ENCODE results near the gene CIB4.

The CIB4 gene

DNA sequence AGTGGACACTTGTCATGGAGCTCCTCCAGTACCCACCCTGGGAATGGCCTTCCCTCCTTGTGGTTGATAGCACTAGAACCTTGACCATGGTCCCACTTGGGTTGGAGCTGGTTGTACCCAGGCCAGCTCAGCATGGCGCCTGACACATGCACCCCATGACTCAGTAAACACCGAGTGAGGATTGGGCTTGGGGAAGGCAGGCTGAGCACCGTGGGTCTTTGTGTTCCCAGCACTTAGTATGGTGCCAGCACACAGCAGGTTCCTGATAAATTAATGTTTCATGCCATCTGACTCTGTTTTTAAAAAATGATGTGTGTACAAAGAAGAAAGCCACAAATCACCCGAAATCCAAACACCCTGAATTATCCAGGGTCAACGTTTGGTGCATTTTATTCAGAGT is 69.8 kb downstream of the CIB4 start:
- TF ChIP-seq, protein P1, sequence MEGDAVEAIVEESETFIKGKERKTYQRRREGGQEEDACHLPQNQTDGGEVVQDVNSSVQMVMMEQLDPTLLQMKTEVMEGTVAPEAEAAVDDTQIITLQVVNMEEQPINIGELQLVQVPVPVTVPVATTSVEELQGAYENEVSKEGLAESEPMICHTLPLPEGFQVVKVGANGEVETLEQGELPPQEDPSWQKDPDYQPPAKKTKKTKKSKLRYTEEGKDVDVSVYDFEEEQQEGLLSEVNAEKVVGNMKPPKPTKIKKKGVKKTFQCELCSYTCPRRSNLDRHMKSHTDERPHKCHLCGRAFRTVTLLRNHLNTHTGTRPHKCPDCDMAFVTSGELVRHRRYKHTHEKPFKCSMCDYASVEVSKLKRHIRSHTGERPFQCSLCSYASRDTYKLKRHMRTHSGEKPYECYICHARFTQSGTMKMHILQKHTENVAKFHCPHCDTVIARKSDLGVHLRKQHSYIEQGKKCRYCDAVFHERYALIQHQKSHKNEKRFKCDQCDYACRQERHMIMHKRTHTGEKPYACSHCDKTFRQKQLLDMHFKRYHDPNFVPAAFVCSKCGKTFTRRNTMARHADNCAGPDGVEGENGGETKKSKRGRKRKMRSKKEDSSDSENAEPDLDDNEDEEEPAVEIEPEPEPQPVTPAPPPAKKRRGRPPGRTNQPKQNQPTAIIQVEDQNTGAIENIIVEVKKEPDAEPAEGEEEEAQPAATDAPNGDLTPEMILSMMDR (IDR thresholded peaks at IDR 0.05) = no peak

GRCh38 chr2:26570083-26570430 is 71.1 kb downstream of the CIB4 start:
- TF ChIP-seq, protein P1 (IDR thresholded peaks at IDR 0.05) = no peak

DNA sequence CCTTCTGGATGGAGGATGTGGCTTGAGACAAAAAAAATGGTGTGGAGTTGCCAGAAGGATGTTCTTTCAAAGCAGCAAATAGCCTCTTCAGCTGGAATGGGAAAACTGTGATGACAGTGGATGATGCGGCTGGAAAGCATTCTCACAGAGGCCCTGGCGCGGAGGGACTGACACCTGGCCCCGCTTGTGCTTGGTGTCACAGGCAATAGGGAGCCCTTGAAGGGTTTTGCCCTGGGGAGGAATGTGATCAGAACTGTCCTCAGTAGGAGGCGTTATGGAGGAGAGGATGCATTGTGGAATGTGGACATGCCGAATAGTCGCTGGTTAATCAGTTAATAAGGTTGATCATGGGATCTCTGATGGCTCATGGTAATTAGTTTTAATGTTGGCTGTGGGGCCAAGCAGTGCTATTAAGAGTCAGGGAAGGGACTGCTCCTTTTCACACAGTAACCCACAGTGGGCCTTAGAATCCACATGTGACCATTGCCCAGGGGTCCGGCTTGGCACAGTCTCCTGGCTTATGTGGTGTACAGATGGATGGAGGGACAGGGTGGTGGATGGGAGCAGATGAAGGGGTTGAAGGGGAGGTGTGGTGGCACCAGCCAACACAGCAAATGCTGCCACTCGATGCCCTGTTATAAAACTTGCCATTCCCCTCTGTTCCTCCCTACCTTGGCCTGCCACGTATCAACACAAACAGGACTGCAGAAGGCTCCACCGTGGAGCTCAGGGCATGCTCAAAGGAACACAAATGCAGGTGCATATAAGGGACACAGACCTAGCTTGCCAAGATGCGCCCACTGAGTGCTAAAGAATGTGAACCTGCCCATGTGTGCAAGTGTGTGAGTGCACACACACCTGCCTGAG is 71.7 kb downstream of the CIB4 start:
- TF ChIP-seq, protein P1 (IDR thresholded peaks at IDR 0.05) = no peak

DNA sequence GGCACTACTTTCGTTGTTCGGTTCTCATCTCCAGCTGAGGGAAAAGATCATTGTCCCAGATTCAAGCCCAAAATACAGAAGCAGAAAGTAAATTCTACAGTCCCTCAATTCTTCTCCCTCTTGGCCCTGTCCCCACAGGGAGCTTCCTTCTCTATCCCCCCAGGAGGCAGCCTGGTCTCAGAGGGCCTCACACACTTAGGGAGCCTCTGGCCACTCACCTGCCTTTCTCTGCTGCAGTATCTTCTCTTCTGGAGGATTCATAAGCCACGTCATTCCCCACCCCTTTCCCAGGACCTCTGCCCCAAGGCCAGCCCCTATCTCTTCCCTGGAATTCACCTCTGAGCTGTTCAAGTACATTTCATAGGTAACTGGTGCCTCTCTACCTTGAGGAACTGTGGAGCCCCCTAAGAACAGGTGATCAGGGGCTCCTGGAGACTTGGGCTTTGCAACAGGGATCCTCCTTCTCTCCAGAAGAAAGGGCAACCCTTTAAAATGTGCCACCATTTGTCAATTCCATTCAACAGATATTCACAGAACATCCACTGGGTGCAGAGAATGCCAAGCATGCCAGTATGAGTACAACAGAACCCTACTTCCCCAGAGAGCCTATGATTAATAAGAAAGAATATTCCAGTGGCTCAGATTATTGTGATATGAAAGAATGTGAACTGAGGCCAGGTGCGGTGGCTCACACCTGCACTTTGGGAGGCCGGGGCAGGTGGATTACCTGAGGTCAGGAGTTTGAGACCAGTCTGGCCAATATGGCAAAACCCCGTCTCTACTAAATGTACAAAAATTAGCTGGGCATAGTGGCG is 72.9 kb downstream of the CIB4 start:
- TF ChIP-seq, protein P1 (IDR thresholded peaks at IDR 0.05) = no peak

- TF ChIP-seq, protein P1 (IDR thresholded peaks at IDR 0.05) = no peak
These were observed 73.6 kb downstream of the CIB4 start for GRCh38 chr2:26567534-26567933.

DNA sequence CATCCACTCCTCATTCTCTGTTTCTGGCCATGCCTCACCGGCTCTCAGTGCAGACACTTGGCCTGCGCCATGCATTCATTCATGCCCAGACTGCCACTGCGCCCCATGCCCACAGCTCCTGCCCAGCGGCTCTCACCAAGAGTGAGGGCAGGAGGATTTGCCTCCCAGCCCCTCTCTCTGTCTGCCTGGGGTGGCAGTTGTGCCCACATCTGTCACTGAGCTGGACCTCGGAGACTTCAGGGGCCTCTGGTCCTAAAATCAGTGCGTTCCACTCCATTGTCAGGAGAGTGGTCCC is 75.1 kb downstream of the CIB4 start:
- TF ChIP-seq, protein P1 (IDR thresholded peaks at IDR 0.05) = no peak

DNA sequence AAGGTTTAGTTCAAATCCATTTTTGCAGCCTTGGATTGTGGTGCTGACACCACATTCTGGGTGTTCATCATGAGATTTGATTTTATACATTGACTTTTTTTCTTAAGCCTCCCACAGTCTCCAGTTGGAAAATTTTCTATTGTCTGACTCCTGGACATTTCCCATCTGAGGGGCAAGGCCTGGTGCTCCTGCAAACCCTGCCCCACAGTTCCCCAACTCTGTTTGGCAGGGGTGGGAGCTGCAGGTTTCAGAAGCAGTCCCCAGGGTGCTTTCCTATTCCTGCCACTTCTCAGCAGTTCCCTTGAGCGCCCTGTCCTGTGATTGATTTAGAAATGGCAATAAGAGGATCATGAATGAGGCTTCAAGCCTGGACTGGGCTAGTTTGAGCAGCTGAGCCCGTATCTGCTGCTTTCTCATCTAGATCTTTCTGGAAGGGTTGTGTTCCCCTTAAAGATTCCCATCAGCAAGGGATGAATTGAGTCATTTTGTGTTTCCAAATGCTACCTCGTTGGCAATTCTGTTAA is 77.0 kb downstream of the CIB4 start:
- TF ChIP-seq, protein P1 (IDR thresholded peaks at IDR 0.05) = no peak
